NK-92 treated with Interleukin-12 subunit alpha and Interleukin-12 subunit beta, amount 100 ng/mL, for 24 hours (cell line): ENCODE data around the gene ANKRD49.

Experiments used
- DNase-seq: peaks from one replicate; lab custom pipeline; 2025; lab: John Stamatoyannopoulos, UW

The ANKRD49 gene

GRCh38 chr11:94544646-94545263 lies 51.0 kb downstream of the ANKRD49 start:
- DNase-seq: no peak

GRCh38 chr11:94545264-94546161 lies 51.7 kb downstream of the ANKRD49 start:
- no peak for DNase-seq

- DNase-seq: no peak
Measured at GRCh38 chr11:94546162-94546470, 52.3 kb downstream of the ANKRD49 start.

- DNase-seq: no peak
Measured at GRCh38 chr11:94546886-94547285, 53.1 kb downstream of the ANKRD49 start.

GRCh38 chr11:94549146-94549545 lies 55.4 kb downstream of the ANKRD49 start:
- no peak for DNase-seq
